ENCODE measurements around the gene PREX1.
"Not testable (repeated sequence)": the region's sequence is repeated elsewhere in the genome, so short reads cannot be mapped to it uniquely, and the experiment has no call there.

PREX1 gene

GRCh38 chr20:48812114-48812513 lies 15.7 kb downstream of the PREX1 start:
- not testable (repeated sequence) for DNase-seq (ENCODE audit: low spot score)

- DNase-seq (ENCODE audit: low spot score) = no peak
Measured at GRCh38 chr20:48809673-48810072, 18.1 kb downstream of the PREX1 start.

- DNase-seq (ENCODE audit: low spot score) = no peak
Measured at GRCh38 chr20:48808382-48809034, 19.3 kb downstream of the PREX1 start.

- no peak for DNase-seq (ENCODE audit: low spot score)
Measured at GRCh38 chr20:48807586-48808381, 20.0 kb downstream of the PREX1 start.

GRCh38 chr20:48807051-48807450 lies 20.7 kb downstream of the PREX1 start:
- no peak for DNase-seq (ENCODE audit: low spot score)

DNA sequence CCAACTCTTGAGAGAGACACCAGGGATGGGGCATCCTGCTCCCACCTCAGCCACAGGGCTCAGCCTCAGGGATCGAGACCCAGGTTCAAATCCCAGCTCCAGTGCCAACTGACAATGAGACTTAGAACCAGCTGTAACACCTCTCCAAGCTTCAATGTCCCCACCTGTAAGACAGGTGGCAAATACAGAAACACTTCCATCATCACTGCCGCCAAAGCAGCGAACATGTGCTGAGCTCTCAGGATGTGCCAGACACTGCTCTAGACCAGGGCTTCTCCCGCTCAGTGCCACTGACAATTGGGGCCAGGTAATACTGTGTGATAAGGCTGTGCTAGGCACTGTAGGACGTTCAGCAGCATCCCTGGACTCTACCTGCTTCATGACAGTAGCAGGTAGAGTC lies 22.1 kb downstream of the PREX1 start:
- DNase-seq (ENCODE audit: low spot score) = no peak

DNA sequence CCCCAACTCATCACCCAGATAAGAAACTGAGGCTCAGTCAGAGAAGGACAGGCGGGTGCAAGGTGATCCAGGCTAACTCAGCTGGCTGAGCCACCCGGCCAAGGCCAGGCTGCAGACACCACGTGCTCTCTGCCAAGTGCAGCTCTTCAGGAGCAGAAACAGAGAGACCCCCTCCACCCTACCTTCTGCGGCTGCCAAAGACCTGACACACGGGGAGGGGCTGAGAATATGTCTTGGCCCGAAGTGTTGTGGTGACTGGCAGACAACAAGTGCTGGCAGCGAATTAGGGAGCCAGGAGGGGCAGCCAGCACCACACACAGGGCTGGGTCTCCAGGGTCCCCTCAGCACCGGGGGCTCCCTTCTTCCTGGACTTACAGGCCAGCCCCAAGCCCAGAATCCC lies 22.5 kb downstream of the PREX1 start:
- no peak for DNase-seq (ENCODE audit: low spot score)

DNA sequence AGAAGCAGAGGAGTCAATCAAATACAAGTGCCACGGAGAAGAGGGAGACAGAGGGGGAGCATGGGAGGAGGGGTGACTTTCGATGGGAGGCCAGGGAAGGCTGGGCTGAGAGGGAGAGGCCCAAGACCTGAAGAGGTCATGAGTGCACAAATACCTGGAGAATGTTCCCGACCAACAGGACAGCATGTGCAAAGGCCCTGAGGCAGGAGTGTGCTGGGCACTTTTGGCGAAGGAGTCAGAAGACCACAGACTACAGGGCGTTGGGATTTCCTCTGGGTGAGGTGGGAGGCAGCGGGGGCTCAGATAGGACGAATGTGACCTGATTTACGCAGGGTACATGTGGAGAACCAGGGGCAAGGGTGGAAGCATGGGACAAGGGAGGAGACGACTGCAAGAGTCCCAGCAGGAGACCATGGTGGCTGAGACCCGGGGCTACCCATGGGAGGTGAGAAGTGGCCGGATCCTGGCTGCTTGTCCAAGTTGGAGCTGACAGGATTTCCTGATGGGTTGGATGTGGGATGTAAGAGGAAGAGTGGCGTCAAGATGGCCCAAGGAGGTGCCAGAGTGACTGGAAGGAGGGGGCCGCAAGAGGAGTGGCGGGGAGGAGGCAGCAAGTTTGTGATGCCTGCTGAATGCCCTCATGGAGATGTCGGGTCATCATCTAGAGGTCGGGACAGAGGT lies 23.4 kb downstream of the PREX1 start:
- no peak for DNase-seq (ENCODE audit: low spot score)

GRCh38 chr20:48803176-48804053 lies 24.4 kb downstream of the PREX1 start:
- no peak for DNase-seq (ENCODE audit: low spot score)

DNA sequence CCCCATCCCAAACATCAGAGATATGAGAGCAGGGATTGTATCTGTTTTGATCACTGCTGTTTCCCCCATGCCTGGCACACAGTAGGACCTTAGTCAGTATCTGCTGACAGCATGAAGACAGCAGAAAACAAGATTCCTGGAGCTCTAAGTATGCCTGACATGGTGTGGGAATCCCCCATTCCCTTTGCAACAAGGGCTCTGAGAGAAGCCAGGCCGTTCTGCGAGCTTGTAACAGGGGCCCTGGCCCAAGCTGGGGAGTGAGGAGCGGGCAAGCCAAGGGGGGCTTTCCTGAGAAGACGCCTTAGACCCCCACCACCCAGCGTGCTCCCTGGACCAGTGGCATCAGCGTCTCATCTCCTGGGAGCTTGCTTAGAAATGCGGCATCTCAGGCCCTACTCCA lies 25.2 kb downstream of the PREX1 start:
- no peak for DNase-seq (ENCODE audit: low spot score)

DNA sequence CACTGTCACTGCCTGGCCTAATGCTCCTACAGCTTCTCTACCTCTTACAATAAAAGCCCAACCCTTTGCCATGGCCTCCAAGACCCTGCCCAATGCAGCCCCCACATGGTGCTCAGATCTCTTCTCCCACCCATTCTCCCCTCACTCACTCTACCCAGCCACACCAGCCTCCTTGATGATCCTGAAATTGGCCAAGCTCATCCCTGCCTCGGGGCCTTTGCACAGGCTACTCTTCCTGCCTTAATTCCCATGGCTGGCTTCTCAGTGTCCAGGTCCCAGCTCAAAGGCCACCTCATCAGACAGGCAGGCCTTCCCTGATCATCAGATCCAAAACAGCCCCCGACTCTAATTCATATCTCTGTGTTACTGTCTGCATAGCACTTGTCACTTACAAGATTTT lies 25.6 kb downstream of the PREX1 start:
- DNase-seq (ENCODE audit: low spot score) = no peak

DNA sequence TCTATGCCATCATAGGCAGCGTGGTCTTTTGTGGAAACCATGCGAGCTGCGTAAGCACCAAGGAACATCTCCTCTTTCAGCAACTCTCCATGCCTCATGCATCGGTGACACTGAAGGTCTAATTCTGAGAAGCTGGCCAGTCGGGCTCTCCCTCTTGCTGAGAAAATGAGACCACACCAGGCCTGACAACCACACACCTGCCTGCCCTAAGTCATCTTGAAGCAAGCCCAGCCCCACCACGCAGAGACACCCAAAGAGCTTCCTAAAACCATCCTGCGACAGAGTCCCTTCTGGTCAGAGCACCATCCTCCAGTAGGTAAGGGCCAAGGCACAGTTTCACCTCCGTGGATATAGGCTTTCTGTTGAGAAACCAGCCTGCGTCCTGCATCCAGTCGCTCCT lies 26.6 kb downstream of the PREX1 start:
- DNase-seq (ENCODE audit: low spot score) = no peak

- DNase-seq (ENCODE audit: low spot score) = no peak
Measured at GRCh38 chr20:48800177-48800576, 27.6 kb downstream of the PREX1 start.

- DNase-seq (ENCODE audit: low spot score) = no peak
Measured at GRCh38 chr20:48799328-48800105, 28.3 kb downstream of the PREX1 start.

DNA sequence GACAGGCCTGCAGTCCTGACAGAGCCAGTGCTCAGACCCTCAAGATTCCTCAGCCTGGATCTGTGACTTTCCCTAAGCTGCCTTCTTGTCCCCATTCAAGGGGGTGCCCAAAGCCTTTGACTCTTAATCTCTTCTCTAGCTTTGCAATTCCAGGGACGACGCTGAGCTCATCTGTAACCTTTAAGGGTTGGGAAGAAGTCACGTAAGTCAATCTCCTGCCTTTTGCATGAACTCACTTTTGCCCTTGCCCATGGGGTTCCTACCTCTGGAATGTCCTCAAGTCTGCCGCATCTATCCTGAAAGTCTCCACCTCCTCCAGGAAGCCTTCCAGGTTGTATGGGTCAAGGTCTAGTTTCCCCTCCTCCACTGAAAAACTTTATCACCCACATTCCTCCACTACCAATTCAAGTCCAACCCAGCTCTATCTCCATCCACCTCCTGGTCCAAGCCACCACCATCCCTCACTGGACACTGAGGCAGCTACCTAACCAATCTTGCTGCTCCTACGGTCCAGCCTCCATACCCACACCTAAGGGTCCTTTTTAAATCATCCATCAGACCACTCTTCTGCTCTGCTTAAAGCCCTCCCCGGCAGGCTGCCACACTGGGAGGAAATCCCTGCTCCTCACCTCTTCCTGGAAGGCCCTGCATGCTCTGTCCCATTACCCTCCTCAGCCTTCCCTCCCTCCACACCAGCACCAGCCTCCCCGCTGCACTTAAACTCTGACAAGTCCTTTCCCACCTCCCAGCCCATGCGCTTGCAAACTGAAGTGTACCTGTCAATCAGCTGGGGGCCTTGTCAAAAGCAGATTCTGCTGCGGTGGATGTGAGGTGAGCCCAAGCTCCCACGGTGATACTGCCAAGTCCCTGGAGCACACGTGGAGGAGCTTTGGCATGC lies 29.7 kb downstream of the PREX1 start:
- no peak for DNase-seq (ENCODE audit: low spot score)

DNA sequence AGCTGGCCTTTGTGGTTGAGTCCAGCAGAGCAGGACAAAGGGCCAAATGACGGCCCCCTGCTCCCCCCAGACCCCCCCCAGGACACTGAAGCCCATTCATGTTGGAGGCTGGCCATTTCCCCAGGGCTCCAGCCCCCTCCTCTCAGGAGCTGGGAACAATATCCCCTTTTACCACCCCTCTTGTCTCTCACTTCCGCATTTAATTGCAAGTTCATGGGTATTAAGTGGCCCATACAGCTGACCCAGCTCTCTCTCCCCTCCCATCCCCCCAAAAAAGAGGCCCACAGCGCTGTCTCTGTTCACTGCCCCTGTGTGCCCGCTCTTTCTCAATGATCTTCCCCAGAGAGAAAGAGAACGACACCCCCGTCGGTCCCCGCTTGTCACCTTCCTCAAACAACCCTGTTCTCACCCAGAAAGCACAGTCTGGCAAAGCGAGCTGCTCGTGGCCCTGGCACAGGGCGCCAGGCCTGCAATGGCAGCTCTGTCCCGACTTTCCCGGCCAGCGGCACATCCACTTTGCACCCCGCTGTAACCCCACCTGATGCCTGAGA lies 30.4 kb downstream of the PREX1 start:
- DNase-seq (ENCODE audit: low spot score) = no peak

DNA sequence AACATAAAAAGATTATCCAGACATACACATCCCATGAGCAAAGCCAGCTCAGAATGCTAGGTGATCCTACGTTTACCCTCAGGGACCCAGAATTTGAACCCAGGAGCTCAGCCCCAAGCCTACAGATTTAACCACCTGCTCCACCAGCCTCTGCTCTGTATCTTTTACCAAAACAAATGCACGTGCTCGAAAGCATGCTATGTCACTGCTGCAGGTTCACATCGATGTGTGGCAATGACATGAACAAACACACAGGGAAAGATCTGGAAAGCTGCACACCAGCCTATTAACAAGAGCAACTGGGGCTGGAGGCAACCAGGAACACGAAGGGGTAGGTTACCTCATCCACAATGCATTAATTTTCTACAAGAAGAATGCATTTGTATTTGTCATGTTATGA lies 32.1 kb downstream of the PREX1 start:
- DNase-seq (ENCODE audit: low spot score) = no peak

DNA sequence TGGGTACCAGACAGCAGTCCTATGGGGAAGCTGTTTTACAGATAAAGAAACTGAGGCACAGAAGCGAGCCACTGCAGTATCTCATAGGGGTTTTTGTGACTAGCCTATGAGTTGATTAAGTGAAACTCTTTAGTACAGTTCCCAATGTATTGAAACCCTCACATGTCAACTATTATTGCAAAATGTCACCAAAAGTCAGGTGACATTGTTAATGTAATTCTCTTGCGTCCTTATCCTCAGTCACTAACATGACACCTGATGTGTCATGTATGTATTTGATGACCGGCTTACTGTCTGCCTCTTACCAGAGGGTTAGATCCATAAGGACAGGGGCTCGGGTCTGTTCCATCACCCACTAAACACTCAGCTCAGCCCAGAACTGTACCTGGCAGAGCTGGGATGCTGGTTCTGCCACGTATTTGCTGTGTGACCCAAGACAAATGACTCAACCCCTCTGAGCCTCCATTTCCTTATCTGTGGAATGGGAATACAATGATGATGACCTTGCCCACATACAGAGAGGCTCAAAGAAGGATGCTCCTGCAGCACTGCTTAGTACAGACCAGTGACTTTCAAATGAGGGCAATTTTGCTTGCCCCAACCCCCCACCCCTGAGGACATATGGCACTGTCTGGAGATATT lies 32.9 kb downstream of the PREX1 start:
- no peak for DNase-seq (ENCODE audit: low spot score)

- no peak for DNase-seq (ENCODE audit: low spot score)
Measured at GRCh38 chr20:48794360-48794759, 33.4 kb downstream of the PREX1 start.

DNA sequence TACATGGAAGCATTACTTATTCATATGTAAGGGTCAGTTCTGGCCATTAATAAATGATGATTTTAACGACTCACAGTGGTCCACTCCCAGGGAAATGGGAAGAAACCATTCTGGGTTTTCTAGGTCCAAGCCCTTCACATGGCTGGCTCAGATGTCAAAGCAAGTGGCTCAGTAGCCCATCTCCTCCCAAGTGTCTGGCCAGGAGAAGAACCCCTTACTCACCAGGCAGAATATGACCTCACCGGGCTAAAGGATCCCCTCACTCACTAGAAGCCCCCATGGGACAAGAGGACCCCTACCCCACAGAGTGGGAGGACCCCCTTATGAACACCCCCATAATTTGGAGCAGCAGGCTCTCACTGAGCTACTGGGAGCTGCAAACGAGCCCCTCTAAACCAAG lies 34.0 kb downstream of the PREX1 start:
- no peak for DNase-seq (ENCODE audit: low spot score)

Measured in NAMALWA (cell line).